Measurements from ENCODE around the gene SORCS2.

Gene SORCS2

DNA sequence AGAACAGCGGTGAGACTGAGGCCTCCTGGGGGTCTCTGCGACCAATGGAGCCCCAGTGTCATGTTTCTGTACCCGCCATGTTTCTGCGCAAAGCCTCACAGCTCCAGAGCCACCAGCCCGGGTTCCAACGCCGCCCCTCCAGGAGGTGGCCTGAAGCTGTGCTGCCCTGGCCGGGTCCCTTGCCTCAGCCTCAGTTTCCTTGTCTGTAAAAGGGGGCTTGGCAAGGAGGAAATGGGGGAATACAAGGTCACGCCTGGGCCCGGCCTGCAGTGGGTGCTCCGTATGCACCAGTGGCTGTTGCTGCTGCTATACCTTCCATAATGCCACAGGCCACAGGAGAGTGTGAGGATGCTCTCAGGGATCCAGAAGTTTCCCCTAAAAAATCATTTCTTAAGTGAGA is 517.8 kb downstream of the SORCS2 start:
- DNase-seq = no peak

GRCh38 chr4:7710576-7711306 is 518.4 kb downstream of the SORCS2 start:
- DNase-seq = no peak

DNA sequence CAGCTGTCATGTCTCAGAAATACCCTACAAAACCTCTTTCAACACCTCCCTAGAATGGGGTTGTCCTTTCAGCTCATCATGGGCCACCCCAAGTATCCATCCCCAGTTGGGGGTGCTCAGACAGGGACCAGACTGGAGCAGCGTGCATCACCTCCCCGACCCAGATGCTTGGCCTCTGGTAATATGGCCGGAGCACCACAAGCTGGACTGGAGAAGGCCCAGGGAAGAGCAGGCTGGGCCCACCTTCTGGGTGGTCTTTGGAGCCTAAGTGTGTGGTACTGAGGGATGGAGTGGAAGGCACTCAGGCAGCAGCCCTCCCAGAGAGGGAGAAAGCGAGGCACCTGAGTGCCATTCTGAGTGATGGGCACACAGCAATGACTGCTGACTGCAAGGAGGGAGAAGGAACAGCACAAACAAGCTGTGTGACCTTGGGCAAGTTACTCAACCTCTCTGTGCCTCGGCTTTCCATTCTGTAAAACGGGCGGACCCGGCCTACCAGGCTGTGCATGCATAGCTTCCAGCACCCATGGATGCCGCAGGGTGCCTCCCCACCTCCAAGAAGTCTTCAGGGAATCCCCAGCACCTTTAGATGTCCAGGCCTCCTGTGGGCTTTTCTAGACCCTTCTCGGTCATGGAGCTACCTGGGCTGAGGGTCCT is 519.1 kb downstream of the SORCS2 start:
- DNase-seq = no peak

GRCh38 chr4:7712021-7712671 is 519.8 kb downstream of the SORCS2 start:
- DNase-seq = no peak

DNA sequence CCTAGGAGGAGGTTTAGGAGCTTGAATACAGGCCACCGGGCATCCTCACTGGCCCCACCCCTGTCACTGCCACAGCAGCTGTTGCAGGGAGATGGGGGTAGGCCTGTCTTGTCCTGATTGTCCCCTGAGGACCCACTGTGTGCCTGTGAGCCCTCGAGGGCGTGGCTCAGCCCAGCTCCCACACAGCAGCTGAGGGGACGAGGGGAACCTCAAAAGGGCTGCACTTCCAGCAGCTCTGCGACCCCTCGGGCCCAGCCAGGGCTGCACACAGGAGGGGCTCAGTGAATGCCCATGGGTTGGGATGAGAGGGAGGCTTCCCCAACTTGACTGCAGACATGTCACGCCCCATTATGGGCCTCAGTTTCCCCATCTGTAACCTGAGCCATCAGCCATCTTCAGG is 521.4 kb downstream of the SORCS2 start:
- DNase-seq = no peak

- DNase-seq = no peak
These were observed 521.8 kb downstream of the SORCS2 start for GRCh38 chr4:7714176-7714575.

GRCh38 chr4:7714738-7715137 is 522.4 kb downstream of the SORCS2 start:
- DNase-seq = no peak

DNA sequence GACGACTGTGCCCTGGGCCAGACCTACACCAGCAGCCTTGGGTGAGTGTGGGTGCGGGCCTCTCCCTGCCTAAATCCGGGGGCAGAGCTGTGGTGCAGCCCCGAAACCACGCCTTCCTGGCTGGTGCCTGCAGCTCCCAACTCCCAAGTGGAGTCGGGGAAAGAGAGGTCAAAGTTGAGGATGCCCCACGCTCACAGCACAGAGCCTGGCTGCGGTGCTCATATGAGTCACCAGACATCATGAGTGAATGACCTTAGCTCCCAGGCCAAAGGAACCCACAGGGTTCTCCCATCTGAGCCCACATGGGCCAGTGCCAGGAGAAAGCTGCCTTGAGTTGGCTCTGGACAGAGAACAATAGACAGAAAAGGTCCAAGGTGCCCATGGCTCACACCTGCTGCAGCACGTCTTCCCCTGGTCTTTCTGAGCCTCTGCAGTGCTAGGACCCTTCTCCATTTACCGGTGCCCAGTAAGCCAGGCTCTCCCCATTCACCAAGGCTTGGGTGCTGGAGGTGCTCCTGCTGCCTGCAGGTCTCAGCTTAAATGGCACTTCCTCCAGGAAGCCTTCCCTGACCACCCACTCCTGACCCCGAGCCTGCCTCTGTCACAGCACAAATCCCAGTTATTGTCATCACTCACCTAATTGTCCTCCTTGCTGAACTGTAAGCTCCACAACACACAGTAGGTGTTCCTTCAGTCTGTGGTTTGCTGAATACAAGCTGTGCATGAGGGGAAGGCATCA is 523.1 kb downstream of the SORCS2 start:
- no peak for DNase-seq

DNA sequence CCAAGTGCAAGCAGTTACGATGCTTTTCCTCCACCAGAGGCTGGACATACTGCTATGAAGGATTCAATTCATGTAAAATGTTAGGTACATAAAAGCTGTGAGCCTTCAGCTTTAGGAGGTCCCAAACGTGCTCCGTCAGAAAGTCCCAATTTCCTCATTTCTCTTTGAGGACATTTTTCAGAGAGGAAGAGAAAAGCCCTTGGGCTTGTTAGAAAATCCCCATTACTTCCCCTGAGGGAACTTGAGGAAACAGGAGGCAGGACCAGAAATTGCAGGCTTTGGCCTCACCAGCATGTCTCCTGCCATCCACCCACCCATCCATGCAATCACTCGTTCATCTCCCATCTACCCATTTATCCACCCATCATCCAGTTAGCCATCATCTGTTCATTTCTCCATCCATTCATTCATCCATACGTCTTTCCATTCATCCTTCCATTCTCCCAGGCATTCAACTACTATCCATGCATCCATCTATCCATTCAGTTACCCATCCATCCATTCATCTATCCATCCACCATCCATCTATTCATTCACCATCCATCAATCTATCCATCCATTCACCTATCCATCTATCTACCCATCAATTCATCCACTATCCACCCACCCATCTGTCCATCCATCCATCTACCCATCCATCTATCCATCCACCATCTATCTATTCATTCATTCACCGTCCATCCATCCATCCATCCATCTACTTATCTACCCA is 523.8 kb downstream of the SORCS2 start:
- DNase-seq = no peak

DNA sequence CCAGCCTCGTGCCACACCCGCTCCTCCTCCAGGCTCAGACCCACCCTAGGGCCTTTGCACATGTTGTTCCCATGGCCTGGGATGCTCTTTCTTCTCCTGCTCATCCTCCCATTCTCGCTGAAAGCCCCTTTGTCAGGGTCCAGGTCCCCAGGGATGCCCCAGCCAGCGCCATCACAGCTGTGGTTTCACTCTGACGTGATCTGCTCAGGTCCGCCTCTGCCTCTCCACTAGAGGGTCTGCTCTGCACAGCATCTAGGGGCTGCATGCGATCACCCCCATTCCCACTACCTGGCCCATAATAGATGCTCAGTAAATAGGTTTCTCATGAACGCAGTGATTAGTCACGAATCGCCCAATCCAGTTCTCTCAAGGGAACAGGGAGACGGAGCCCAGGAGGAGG is 524.8 kb downstream of the SORCS2 start:
- no peak for DNase-seq

DNA sequence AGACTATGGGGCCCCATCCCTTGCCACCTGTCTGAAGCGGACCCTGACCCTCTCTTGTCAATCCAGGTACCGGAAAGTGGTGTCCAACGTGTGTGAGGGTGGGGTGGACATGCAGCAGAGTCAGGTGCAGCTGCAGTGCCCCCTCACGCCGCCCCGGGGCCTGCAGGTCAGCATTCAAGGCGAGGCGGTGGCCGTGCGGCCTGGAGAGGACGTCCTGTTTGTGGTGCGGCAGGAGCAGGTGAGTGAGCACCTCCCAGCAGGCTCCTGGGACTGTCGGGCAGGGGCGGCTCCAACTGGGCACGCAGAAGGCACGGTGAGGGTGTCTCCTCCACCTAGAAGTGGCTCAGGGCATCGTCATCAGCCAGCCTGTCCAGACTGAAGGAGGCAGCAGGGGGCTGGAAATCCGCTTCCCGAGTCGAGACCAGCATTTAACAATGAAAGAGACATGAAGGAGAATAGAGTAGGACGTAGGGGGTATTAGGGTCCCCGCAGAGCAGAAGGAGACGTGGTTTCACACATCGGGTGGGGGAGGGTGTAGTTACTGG is 525.7 kb downstream of the SORCS2 start:
- no peak for DNase-seq

- DNase-seq = no peak
These were observed 527.2 kb downstream of the SORCS2 start for GRCh38 chr4:7719354-7720174.

DNA sequence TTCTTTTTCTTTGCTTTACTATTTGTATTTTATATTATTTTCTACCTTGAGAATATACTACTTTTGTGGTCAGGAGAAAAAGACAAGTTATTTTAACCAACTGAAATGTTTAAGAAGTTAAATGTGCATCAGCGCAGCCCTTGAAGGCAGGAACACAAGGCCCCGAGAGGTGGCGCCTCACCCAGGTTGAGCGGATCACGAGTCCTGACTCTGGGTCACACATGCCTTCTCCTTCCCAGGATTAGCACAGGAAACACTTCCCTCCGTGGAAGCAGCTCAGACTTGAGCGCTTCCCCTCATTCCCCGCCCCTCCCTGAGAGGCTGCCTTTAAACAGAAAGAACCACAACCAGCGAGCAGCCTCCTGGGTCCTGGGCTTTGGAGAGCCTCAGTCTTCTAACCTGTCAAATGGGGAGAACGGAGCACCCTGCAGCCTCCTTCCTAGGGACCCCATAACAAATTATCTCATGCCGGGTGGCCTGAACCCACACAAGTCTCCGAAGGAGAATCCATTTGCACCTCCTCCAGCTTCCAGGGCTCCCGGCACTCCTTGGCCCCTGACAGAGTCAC is 529.7 kb downstream of the SORCS2 start:
- no peak for DNase-seq

DNA sequence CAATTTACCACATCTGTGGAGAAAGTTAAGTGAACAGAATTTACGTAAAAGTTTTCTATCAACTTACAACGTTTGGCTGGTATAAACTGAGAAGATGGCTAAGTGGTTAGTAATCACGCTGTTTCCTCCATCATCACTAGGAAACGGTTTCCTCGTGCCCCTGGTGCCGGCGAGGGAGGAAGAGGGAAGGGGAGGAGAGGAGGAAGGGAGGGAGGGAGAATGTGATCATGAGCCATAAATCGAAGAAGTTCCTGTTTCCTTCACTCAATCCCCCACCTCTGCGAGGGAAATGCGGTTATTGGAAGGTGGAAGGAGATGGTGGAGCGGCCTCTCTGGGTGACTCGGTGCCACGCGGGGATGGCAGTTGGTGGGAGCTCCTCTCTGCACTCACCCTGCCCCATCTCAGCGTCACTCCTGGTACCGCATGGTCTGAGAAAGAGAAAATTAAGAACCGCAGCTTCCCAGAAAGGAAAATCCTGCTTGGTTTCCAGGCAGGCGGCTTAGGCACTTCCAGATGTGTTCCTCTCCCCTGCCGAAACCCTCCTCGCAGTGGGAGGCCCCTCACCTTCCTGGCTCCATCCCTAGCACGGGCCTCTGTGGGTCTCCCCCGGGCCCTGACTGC is 530.5 kb downstream of the SORCS2 start:
- DNase-seq = no peak

DNA sequence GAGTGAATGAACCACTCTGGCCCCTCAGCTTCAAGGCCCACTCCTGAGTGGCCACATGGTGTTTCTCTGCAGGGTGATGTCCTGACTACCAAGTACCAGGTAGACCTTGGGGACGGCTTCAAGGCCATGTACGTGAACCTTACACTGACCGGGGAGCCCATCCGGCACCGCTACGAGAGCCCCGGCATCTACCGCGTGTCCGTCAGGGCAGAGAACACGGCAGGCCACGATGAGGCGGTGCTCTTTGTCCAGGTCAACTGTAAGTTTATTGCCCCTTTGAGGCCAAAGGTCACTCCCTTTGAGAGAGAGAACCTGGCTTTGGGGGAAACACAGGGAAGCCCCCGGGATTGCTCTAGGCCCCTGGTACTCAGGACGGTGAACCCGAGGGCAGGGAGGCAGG is 531.3 kb downstream of the SORCS2 start:
- no peak for DNase-seq

GRCh38 chr4:7725951-7726350 is 533.6 kb downstream of the SORCS2 start:
- no peak for DNase-seq

GRCh38 chr4:7726665-7727413 is 534.5 kb downstream of the SORCS2 start:
- DNase-seq = no peak

GRCh38 chr4:7727749-7728148 is 535.4 kb downstream of the SORCS2 start:
- no peak for DNase-seq

DNA sequence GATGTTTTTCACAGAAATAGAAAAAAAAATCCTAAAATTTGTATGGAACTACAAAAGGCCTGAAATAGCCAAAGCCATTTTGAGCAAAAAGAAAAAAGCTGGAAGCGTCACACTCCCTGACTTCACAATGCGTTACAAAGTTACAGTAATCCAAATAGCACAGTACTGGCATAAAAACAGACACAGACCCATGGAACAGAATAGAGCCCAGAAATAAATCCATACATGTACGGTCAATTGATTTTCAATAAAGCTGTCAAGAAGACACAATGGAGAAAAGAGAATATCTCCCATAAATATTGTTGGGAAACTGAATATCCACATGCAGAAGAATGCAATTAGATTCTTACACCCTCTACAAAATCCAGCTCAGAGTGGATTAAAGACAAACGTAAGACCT is 539.1 kb downstream of the SORCS2 start:
- no peak for DNase-seq

DNA sequence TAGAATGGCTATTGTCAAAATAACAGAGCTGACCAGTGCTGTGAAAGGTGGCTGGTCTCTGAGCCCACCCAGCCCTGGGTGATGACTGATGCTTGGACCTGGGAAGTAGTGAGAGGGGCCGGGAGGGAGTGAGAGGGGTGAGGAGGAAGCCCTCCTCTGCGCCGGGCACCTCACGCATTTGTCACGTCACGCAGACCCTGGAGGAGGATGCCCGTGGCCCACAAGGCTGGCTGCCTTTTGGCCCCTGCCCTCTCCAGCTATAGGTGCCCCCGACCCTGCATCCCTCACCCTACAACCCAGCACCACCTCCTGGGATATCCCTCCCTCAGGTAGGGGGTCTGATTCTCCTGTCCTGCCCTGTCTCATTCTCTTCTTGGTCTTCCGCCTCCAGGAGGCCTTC is 539.9 kb downstream of the SORCS2 start:
- DNase-seq = no peak
